Kidney epithelial cell (primary cell): ENCODE data around the gene SLC9A3. TPM values are rescaled to one million over a fixed set of nuclear protein-coding genes. Genes with fewer than 3 reads are reported as not detected.

ENCODE experiments used
- DNase-seq: peaks from one replicate; pipeline ENCODE4 v3.0.0-alpha.2; 2010; ENCODE audit warnings: low read depth
- H3K27me3 ChIP-seq: 2 replicates; pipeline ENCODE4 v1.6.0; 2011; ENCODE audit warnings: low read length; ENCODE audit not compliant: control insufficient read depth, insufficient read depth
- H3K36me3 ChIP-seq: 2 replicates; pipeline ENCODE4 v1.5.1; 2011; ENCODE audit warnings: low read length; ENCODE audit not compliant: control insufficient read depth, insufficient read depth
- H3K4me3 ChIP-seq: 2 replicates; pipeline ENCODE4 v1.5.1; 2011; ENCODE audit warnings: low read depth, mild to moderate bottlenecking, control low read depth, low read length
- CTCF ChIP-seq: IDR thresholded peaks from 2 replicates; pipeline ENCODE4 v1.5.1; 2011; ENCODE audit warnings: mild to moderate bottlenecking, moderate library complexity, low read length, control low read depth, inconsistent platforms; ENCODE audit not compliant: insufficient read depth, poor library complexity, severe bottlenecking
- total RNA-seq: library from RNA; depleted of rRNA; stranded (reverse); fragments of >200 nt; gene quantifications from 2 replicates; pipeline ENCODE4 v1.2.3, GENCODE V29; 2015

The SLC9A3 gene
- total RNA-seq, 1 donor from 2014 or later, result 3.6 TPM

- Histone ChIP-seq H3K4me3 (no peak overlapping the region), H3K27me3 (peaks cover 42% of the 10 kb centered on the region), H3K36me3 (no peaks in the 10 kb centered on the region)
- DNase-seq, result no peak
- no peak for TF ChIP-seq CTCF
These were observed 14.7 kb upstream of the SLC9A3 start for GRCh38 chr5:538801-539468.

GRCh38 chr5:538271-538771 lies 14.1 kb upstream of the SLC9A3 start:
- Histone ChIP-seq H3K27me3 (peaks cover 48% of the 10 kb centered on the region), H3K36me3 (no peaks in the 10 kb centered on the region), H3K4me3 (no peak overlapping the region)
- no peak for DNase-seq
- TF ChIP-seq CTCF, result no peak

GRCh38 chr5:537621-538071 lies 13.4 kb upstream of the SLC9A3 start:
- H3K4me3 ChIP-seq, result no peak overlapping the region
- H3K27me3 ChIP-seq, result peaks cover 53% of the 10 kb centered on the region
- H3K36me3 ChIP-seq, result no peaks in the 10 kb centered on the region
- no peak for TF ChIP-seq CTCF
- no peak for DNase-seq

- no peak for DNase-seq
- Histone ChIP-seq H3K27me3 (peaks cover 58% of the 10 kb centered on the region), H3K36me3 (no peaks in the 10 kb centered on the region), H3K4me3 (no peak overlapping the region)
- no peak for TF ChIP-seq CTCF
These were observed 12.8 kb upstream of the SLC9A3 start for GRCh38 chr5:537098-537497.

- no peak for TF ChIP-seq CTCF
- Histone ChIP-seq H3K36me3 (no peaks in the 10 kb centered on the region), H3K27me3 (peaks cover 64% of the 10 kb centered on the region), H3K4me3 (no peak overlapping the region)
- DNase-seq, result no peak
These were observed 11.8 kb upstream of the SLC9A3 start for GRCh38 chr5:535846-536698.
